ENCODE results near the gene CTDSP2.

DNA sequence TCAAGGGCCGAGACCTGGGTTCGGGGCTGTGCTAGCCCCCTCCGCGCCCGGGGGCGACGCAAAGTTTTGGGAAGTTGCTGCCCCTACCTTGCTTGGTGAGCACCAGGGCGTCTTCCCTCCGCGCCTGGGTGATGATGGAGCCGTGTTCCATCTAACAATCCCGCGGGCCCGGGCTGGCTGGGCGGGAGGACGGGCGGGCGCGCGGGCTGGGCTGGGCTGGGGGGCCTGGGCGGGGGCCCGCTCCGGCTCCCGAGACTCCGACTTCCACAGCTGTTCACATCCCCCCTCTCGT, 298 bp downstream of the CTDSP2 start:
- TF ChIP-seq, protein P1, sequence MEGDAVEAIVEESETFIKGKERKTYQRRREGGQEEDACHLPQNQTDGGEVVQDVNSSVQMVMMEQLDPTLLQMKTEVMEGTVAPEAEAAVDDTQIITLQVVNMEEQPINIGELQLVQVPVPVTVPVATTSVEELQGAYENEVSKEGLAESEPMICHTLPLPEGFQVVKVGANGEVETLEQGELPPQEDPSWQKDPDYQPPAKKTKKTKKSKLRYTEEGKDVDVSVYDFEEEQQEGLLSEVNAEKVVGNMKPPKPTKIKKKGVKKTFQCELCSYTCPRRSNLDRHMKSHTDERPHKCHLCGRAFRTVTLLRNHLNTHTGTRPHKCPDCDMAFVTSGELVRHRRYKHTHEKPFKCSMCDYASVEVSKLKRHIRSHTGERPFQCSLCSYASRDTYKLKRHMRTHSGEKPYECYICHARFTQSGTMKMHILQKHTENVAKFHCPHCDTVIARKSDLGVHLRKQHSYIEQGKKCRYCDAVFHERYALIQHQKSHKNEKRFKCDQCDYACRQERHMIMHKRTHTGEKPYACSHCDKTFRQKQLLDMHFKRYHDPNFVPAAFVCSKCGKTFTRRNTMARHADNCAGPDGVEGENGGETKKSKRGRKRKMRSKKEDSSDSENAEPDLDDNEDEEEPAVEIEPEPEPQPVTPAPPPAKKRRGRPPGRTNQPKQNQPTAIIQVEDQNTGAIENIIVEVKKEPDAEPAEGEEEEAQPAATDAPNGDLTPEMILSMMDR (IDR thresholded peaks at IDR 0.05) = no peak
- TF ChIP-seq POLR2AphosphoS5 (IDR thresholded peaks at IDR 0.05) = no peak
- TF ChIP-seq POLR2A (IDR thresholded peaks at IDR 0.05) = no peak

Data from upper lobe of left lung (tissue), 4 donors.